Muscle layer of duodenum (tissue), 2 donors: ENCODE measurements around the gene AWAT2.

ENCODE experiments used
- H3K27ac ChIP-seq: one replicate; pipeline ENCODE4 v1.7.0; 2013; ENCODE audit warnings: mild to moderate bottlenecking, low read length
- H3K27me3 ChIP-seq: one replicate; pipeline ENCODE4 v1.7.0; 2013; ENCODE audit warnings: low read depth, mild to moderate bottlenecking, control low read depth, low read length
- H3K36me3 ChIP-seq, 2 donors: one replicate each; pipeline ENCODE4 v1.7.0; 2013; ENCODE audit warnings: low read length in 2 of 2, control low read depth in 1 of 2, mild to moderate bottlenecking in 1 of 2; ENCODE audit not compliant: insufficient read depth in 2 of 2, control insufficient read depth in 1 of 2
- H3K4me1 ChIP-seq, 2 donors: one replicate each; pipeline ENCODE4 v1.7.0; 2013; ENCODE audit warnings: low read length in 2 of 2, mild to moderate bottlenecking in 2 of 2, control low read depth in 1 of 2, moderate library complexity in 1 of 2; ENCODE audit not compliant: insufficient read depth in 2 of 2, control insufficient read depth in 1 of 2
- H3K4me3 ChIP-seq, 2 donors: one replicate each; pipeline ENCODE4 v1.7.0; 2013; ENCODE audit warnings: low read length in 2 of 2, low read depth in 1 of 2, mild to moderate bottlenecking in 1 of 2
- H3K9me3 ChIP-seq, 2 donors: one replicate each; pipeline ENCODE4 v1.7.0; 2013; ENCODE audit warnings: low read length in 2 of 2, control low read depth in 1 of 2, mild to moderate bottlenecking in 1 of 2; ENCODE audit not compliant: control insufficient read depth in 1 of 2
- donor health status: healthy.

Gene AWAT2, protein sequence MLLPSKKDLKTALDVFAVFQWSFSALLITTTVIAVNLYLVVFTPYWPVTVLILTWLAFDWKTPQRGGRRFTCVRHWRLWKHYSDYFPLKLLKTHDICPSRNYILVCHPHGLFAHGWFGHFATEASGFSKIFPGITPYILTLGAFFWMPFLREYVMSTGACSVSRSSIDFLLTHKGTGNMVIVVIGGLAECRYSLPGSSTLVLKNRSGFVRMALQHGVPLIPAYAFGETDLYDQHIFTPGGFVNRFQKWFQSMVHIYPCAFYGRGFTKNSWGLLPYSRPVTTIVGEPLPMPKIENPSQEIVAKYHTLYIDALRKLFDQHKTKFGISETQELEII

DNA sequence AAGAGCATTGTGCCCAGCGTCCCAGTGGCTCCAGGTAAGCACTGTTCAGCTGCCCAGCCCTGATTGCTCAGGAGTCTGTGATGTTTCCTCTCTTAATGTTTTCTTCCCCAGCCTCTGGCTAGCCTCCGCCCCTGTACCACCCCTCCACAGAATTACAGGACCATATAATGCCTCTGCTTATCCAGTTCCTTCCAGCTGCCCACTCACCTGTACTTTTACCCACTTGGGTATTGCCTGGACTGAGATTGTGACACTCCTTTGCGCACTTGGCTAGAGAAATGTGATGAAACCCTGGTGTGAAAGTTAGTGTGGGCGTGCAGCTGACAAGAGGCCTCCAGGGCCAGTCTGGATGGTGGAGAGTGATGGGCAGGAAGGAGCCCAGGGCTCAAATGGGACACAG is at the start of gene AWAT2:
TSS of gene AWAT2 (minus strand) at position 14 of the 400 bp plus-strand sequence. CDS start at position 8, 6 bp downstream.
- H3K9me3 ChIP-seq = no peaks in the 10 kb centered on the region
- no peak within 1 kb of the TSS for H3K4me3 ChIP-seq
- no peak within 1 kb of the TSS for H3K27ac ChIP-seq
- no peaks in the 10 kb centered on the region for H3K27me3 ChIP-seq
- no peaks in the 10 kb centered on the region for H3K4me1 ChIP-seq
- no peaks in the 10 kb centered on the region for H3K36me3 ChIP-seq

DNA sequence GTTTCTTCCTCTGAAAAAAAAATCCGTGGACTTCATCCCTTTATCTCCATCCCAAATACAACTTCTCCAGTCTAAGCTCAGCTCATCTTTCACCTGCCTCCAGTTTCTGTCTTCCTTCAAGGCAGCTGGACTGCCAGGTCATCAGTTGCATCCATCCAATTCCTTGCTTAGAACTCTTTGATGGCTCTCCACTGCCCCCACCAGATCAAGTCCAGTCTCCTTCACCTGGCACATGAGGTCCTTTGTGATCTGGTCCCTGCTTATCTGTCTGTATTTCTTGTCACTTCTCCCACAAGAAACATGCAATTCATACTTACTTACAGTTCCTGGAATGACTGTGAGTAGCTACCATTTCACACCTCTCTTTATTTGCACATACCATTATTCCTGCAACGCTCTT is 46.3 kb upstream of the AWAT2 start:
- Histone ChIP-seq H3K4me3 (no peak overlapping the region), H3K4me1 (no peaks in the 10 kb centered on the region), H3K27ac (no peak overlapping the region), H3K27me3 (no peaks in the 10 kb centered on the region), H3K9me3 (no peaks in the 10 kb centered on the region), H3K36me3 (no peaks in the 10 kb centered on the region)

DNA sequence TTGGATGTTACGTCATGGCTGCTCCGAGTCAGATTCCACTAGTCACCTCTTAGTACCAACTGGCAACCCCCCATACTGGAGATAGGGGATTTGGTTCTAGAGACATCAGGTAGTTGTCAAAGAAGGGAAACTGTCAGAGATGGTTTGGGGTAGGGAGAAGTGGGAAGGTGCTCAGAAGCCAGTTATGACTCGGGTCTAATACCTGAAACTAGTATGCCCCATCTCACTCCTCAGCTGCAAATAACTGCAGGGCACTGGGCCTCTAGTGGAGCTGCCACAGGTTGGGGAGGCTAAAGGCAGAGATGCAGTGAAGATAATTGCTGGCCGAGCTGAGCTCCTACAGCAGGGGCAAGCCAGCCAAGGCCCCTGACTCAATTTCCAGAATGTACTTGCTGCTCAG is 42.5 kb upstream of the AWAT2 start:
- no peaks in the 10 kb centered on the region for H3K36me3 ChIP-seq
- H3K4me1 ChIP-seq = no peaks in the 10 kb centered on the region
- H3K27ac ChIP-seq = no peak overlapping the region
- no peak overlapping the region for H3K4me3 ChIP-seq
- no peaks in the 10 kb centered on the region for H3K27me3 ChIP-seq
- H3K9me3 ChIP-seq = no peaks in the 10 kb centered on the region

DNA sequence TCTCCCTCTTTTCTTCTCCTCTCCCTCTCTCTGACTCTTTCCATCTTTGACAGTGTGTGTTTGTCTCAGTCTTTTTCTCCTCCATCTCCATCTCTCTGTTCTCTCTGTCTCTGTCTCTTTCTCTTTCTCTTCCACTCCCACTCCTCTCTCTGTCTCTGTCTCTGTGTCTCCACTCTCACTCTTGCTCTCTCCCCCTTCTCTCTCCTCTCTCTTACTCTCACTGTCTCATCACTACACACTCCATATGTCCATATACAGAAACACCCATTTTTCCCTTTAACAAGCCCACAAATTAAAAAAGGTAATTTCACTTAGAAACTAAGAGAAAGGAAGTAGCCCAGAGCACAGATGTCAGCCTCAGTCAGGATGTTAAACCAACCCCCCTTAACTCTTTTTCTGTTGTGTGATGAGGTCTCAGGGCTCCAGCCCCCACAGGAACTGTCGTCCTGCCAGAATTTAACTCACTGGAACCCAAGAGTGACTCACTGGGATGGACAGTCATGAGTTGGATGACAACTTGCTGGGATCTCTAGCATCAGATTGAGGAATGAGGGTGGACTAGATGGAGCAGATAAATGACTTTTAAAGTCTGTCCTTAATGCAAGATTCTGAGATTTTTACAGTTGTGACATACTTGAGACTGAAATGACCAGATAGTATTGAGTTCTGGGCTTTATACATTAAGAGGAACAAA is 40.0 kb upstream of the AWAT2 start:
- no peaks in the 10 kb centered on the region for H3K27me3 ChIP-seq
- H3K27ac ChIP-seq = no peak overlapping the region
- no peaks in the 10 kb centered on the region for H3K9me3 ChIP-seq
- H3K4me1 ChIP-seq = no peaks in the 10 kb centered on the region
- no peak overlapping the region for H3K4me3 ChIP-seq
- H3K36me3 ChIP-seq = no peaks in the 10 kb centered on the region

DNA sequence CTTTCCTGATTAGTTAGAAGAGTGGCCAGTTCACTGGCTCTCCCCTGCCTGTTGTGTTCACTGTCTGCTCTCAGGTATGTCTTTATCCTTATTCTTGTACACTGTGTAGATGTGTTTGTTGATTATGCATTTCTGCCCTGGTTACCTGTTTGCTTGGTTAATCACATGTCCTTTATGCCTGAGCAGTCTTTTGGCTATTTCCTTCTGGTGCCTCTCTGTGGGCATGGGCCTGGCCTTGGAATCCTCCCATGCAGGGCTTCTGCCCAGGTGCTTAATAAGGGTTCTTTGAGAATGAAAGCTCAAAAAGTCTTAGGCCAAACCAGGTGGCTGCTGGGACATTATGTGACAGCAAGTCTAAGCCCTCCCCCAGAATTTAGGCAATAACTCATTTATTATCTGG is 39.0 kb upstream of the AWAT2 start:
- no peak overlapping the region for H3K4me3 ChIP-seq
- H3K36me3 ChIP-seq = no peaks in the 10 kb centered on the region
- no peaks in the 10 kb centered on the region for H3K27me3 ChIP-seq
- H3K4me1 ChIP-seq = peaks cover 0 to 5% of the 10 kb centered on the region in 2 donors
- no peak overlapping the region for H3K27ac ChIP-seq
- H3K9me3 ChIP-seq = no peaks in the 10 kb centered on the region

DNA sequence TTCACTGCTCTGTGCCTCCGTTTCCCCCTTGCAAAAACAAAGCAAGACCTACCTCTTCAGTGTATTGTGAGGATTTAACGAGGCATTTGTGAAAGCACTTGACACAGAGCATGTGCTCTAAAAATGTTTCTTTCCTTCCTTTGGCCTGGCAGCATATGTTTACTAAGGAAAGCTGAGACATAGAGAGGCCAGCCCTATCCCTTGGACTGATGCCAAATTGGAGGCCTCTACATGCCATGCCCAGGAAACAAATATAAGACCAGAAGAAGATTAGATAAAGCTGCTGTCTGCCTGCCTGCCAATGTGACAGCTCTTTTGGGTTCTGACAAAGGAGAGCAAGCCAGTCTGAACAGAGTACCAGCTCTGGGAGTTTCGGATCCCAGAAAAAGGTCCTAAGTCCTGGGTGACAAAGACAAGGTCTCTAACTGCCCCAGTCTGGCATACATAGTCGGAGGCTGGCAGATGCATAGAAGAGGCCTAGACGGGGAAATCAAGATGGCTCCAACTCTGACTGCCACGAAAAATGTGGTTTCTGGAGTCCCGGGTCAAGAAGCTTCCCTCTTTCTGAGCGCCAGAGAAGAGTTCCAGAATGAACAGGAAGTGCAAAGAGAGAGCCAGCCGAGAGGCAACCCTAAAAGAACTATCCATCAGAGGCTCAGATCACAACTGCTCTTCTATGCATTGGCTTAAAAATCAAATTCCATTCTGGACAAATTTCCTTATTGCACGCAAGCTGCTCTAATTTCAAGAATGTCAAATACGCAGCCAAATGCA is 38.3 kb upstream of the AWAT2 start:
- H3K9me3 ChIP-seq = no peaks in the 10 kb centered on the region
- no peak overlapping the region for H3K27ac ChIP-seq
- no peaks in the 10 kb centered on the region for H3K27me3 ChIP-seq
- no peaks in the 10 kb centered on the region for H3K36me3 ChIP-seq
- H3K4me3 ChIP-seq = no peak overlapping the region
- H3K4me1 ChIP-seq = peaks cover 0 to 5% of the 10 kb centered on the region in 2 donors

DNA sequence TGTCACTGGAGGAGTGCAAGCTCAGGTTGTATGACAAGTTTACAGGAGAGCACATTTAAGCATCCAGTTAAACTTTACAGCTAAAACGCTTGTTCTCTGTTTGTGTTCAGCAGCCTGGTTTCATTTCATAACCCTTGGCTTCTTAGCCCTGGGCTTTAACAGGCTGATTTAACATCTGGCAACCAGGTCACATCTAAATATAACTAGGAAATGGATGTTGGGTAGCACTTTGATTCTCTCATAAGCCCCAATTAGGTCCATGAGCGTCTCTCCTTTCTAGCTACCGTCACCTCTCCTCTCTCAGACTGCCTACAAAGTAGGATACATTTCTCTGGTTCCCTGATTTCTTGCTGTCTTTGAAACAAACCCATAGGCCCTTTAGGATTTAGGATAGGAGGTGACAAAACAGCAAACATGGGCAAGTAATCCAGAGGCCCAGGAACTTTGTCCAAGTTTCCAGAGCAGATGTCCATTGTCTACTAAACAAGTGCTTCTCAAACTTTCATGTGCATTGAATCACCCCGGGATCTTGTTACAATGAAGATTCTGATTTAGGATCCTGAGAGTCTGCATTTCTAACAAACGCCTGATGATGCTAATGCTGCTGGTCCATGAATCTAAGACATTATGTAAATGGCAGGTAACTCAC is 35.0 kb upstream of the AWAT2 start:
- Histone ChIP-seq H3K27ac (no peak overlapping the region), H3K27me3 (no peaks in the 10 kb centered on the region), H3K4me3 (no peak overlapping the region), H3K36me3 (no peaks in the 10 kb centered on the region), H3K9me3 (no peaks in the 10 kb centered on the region), H3K4me1 (peaks cover 0 to 5% of the 10 kb centered on the region in 2 donors)

DNA sequence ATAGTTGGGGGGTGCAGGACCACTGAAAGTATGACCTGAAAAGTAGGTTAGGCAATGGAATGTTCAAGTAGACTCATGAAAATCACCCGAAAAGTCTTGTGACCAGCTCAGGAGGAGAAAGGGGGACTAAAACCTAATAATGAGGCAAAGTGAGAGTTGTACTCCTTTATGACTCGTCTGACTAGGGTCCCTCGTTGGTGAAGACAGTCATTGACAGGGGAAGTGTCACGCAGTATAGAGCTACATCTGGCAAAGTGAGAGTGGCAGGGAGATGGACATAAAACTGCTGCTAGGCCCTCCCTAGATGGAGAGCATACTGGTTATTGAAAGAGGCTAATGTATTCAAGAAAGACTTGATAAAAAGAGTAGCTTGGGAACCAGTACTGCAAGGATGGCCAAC is 33.0 kb upstream of the AWAT2 start:
- no peaks in the 10 kb centered on the region for H3K36me3 ChIP-seq
- no peak overlapping the region for H3K27ac ChIP-seq
- H3K4me1 ChIP-seq = peaks cover 0 to 5% of the 10 kb centered on the region in 2 donors
- no peak overlapping the region for H3K4me3 ChIP-seq
- H3K9me3 ChIP-seq = no peaks in the 10 kb centered on the region
- no peaks in the 10 kb centered on the region for H3K27me3 ChIP-seq

DNA sequence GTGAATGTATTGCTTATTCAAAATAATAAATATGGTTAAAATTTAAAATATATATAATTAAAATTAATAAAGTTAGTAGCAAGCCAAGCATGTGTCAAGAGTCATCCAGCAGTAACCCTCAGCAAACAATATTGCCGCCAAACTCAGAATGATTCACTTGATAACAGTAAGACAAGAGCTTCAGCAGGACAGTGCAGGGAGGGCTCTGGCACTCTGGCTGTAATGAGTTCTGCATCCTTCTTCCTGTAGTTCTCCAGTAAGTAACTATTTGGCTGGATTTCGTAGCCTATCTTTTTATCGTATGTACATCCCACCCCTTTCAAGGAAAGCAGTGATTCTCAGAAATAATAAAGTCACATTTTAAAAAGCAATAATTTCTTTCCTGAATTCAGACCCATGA is 30.1 kb upstream of the AWAT2 start:
- no peaks in the 10 kb centered on the region for H3K36me3 ChIP-seq
- no peak overlapping the region for H3K4me3 ChIP-seq
- no peak overlapping the region for H3K27ac ChIP-seq
- H3K9me3 ChIP-seq = no peaks in the 10 kb centered on the region
- no peaks in the 10 kb centered on the region for H3K27me3 ChIP-seq
- H3K4me1 ChIP-seq = peaks cover 0 to 5% of the 10 kb centered on the region in 2 donors

DNA sequence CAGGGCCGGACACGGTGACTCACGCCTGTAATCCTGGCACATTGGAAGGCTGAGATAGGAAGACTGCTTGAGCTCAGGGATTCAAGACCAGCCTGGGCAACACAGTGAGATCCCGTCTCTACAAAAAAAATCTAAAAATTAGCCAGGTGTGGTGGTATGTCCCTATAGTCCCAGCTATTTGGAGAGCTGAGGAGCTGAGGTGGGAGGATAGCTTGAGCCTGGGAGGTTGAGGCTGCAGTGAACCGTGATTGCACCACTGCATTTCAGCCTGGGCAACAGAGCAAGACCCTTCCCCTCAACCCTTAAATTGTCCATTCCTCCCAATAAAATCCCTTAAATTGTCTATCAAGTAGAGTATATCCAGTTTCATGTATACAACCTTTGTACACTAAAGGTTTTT is 29.6 kb upstream of the AWAT2 start:
- Histone ChIP-seq H3K27me3 (no peaks in the 10 kb centered on the region), H3K27ac (no peak overlapping the region), H3K36me3 (no peaks in the 10 kb centered on the region), H3K9me3 (no peaks in the 10 kb centered on the region), H3K4me1 (peaks cover 0 to 5% of the 10 kb centered on the region in 2 donors), H3K4me3 (no peak overlapping the region)

DNA sequence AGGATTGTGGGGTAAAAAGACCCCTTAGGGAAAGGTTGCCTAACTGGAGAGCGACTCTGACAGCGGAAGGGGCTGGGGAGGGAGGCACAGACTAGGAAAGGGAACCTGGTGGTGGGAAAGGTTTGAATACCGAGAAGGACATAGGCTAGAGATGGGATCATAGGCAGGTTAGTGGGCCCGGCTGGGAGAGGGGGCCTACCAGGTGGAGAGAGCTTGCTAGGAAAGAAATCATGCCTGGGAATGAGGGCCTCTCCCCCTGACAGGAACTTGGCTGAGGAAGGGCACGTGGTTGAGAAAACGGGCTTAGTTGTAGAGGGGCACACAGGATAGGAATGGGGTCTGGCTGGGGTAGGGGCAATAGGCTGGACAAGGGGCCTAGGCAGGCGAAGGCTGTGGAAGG is 16.9 kb upstream of the AWAT2 start:
- Histone ChIP-seq H3K27me3 (no peaks in the 10 kb centered on the region), H3K27ac (no peak overlapping the region), H3K36me3 (no peaks in the 10 kb centered on the region), H3K4me3 (no peak overlapping the region), H3K9me3 (no peaks in the 10 kb centered on the region), H3K4me1 (no peaks in the 10 kb centered on the region)
